Stomach (tissue), 9 donors: ENCODE measurements around the gene C14orf180. TPM values are rescaled to one million over a fixed set of nuclear protein-coding genes. Genes with fewer than 3 reads are reported as not detected.

ENCODE experiments used
- DNase-seq, 2 donors: peaks; one replicate each; pipeline versions ENCODE4 v3.0.0 to v3.0.0-alpha.2; 2013 to 2019
- H3K27ac ChIP-seq, 5 donors: fragments of 200-600 bp in 4 of 5; sonication (generic) in 4 of 5; one replicate each; pipeline ENCODE4 v1.5.1; 2013 to 2019; ENCODE audit warnings: mild to moderate bottlenecking in 1 of 5, moderate library complexity in 1 of 5
- H3K27me3 ChIP-seq, 3 donors: fragments of 200-600 bp; sonication (generic); one replicate each; pipeline ENCODE4 v1.5.1; 2017 to 2019; ENCODE audit warnings: mixed run types in 1 of 3
- H3K36me3 ChIP-seq, 4 donors: fragments of 200-600 bp; sonication (generic); 1 replicate in 3 of 4; 2 replicates in 1 of 4; pipeline ENCODE4 v1.5.1; 2016 to 2019
- H3K4me1 ChIP-seq, 4 donors: fragments of 200-600 bp; sonication (generic); one replicate each; pipeline ENCODE4 v1.5.1; 2016 to 2019
- H3K4me3 ChIP-seq, 4 donors: fragments of 200-600 bp; sonication (generic) in 3 of 4; one replicate each; pipeline ENCODE4 v1.5.1; 2016 to 2019; ENCODE audit warnings: mild to moderate bottlenecking in 1 of 4
- H3K9me3 ChIP-seq, 4 donors: fragments of 200-600 bp; sonication (generic); one replicate each; pipeline ENCODE4 v1.5.1; 2016 to 2019
- EP300 ChIP-seq: sonication (generic); formaldehyde crosslinking; IDR thresholded peaks from one replicate; pipeline ENCODE4 v1.6.1; 2017; ENCODE audit warnings: antibody characterized with exemption
- POLR2A ChIP-seq, 4 donors: fragments of 450-650 bp; IDR thresholded peaks; one replicate each; pipeline ENCODE4 v1.6.1; 2016; ENCODE audit warnings: antibody characterized with exemption in 4 of 4, control low read depth in 2 of 4, mild to moderate bottlenecking in 1 of 4, moderate library complexity in 1 of 4
- POLR2AphosphoS5 ChIP-seq, 3 donors: sonication (generic); formaldehyde crosslinking; IDR thresholded peaks; one replicate each; pipeline ENCODE4 v1.6.1; 2016; ENCODE audit warnings: antibody characterized with exemption in 3 of 3
- WGBS, 5 donors: extraction: QIAGEN DNeasy Blood & Tissue Kit in 3 of 5; methylation state at CpG; one replicate each; pipeline versions ENCODE4 v1.1.5 to v1.1.7; 2013 to 2018; 5-methylcytosine and 5-hydroxymethylcytosine counted together
- intact Hi-C: fragments of 100-400 bp; cut with DNase I; formaldehyde crosslinking; loops from one replicate; pipeline ENCODE4 v1.15.1; 2023; ENCODE audit warnings: low total_unique reads
- polyA plus RNA-seq, 3 donors: library from polyadenylated mRNA; stranded (reverse); fragments of 200-250 nt; gene quantifications; one replicate each; pipeline ENCODE4 v1.2.3, GENCODE V29; 2013
- total RNA-seq, 5 donors: library from RNA; depleted of rRNA; stranded (reverse); fragments of >200 nt; gene quantifications; one replicate each; pipeline versions ENCODE4 v1.1.0 to v1.2.3, GENCODE V29; 2014 to 2016
- TF ChIP-seq, protein P1 (sequence below), 7 experiments: fragments of 450-650 bp in 4 of 7; fragments of 200-600 bp in 3 of 7; sonication (generic) in 3 of 7; IDR thresholded peaks; one replicate each; pipeline ENCODE4 v1.5.1; 2016 to 2019; ENCODE audit warnings: antibody characterized with exemption in 7 of 7, control low read depth in 2 of 7, mild to moderate bottlenecking in 1 of 7
- donor health status: healthy with polysubstance abuse.
- donor health status: Bipolar disorder and iron deficiency.
- donor health status: healthy.

C14orf180 gene
- total and polyA plus RNA-seq, 8 donors: 0.31 to 3.8 (median 0.45) TPM; not detected in 1

DNA sequence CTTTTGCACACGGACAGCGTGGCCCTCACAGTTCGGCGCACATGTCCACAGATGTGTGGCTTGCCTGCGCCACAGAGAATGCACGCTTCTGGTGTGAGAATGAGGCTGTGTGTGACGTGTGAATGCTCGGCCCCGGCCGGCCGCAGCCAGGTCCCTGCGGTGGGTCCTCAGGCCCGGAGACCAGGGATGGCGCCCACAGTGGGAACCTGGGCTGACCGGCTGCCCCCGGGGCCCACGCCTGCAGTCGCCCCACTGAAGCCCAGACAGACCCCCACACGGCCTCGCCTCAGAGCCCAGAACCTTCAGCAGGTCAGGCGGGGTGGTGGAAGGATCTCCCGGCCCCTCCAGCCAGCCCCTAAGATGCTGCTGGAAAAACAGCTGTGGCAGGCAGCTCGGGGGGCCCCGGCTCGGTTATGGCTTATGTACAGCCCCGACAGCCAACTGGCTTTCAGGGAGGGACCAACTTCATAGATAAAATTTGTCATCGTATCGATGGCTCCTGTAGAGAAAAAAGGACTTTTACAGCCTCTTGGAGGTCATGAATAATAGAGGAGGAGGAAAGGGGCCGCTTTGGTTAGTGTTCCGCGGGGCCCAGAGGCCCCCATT is 4.5 kb upstream of the C14orf180 start:
- no peaks in the 10 kb centered on the region for H3K9me3 ChIP-seq
- 84 to 93% (median 87%) methylated on average over 17 to 31 of the region's 31 CpGs for WGBS, 5 donors
- DNase-seq: no peak
- peaks cover 28 to 40% (median 35%) of the 10 kb centered on the region in 4 donors for H3K4me1 ChIP-seq
- H3K27ac ChIP-seq: no peak overlapping the region
- H3K4me3 ChIP-seq: no peak overlapping the region
- intact Hi-C loops: no loop called here
- peaks cover 0 to 78% (median 3%) of the 10 kb centered on the region in 3 donors for H3K27me3 ChIP-seq
- H3K36me3 ChIP-seq: no peaks in the 10 kb centered on the region
- no peak for TF ChIP-seq POLR2A (IDR thresholded peaks at IDR 0.05)
- no peak for TF ChIP-seq EP300
- TF ChIP-seq POLR2AphosphoS5 (IDR thresholded peaks at IDR 0.05): no peak
- TF ChIP-seq, protein P1, sequence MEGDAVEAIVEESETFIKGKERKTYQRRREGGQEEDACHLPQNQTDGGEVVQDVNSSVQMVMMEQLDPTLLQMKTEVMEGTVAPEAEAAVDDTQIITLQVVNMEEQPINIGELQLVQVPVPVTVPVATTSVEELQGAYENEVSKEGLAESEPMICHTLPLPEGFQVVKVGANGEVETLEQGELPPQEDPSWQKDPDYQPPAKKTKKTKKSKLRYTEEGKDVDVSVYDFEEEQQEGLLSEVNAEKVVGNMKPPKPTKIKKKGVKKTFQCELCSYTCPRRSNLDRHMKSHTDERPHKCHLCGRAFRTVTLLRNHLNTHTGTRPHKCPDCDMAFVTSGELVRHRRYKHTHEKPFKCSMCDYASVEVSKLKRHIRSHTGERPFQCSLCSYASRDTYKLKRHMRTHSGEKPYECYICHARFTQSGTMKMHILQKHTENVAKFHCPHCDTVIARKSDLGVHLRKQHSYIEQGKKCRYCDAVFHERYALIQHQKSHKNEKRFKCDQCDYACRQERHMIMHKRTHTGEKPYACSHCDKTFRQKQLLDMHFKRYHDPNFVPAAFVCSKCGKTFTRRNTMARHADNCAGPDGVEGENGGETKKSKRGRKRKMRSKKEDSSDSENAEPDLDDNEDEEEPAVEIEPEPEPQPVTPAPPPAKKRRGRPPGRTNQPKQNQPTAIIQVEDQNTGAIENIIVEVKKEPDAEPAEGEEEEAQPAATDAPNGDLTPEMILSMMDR (IDR thresholded peaks at IDR 0.05): no peak

DNA sequence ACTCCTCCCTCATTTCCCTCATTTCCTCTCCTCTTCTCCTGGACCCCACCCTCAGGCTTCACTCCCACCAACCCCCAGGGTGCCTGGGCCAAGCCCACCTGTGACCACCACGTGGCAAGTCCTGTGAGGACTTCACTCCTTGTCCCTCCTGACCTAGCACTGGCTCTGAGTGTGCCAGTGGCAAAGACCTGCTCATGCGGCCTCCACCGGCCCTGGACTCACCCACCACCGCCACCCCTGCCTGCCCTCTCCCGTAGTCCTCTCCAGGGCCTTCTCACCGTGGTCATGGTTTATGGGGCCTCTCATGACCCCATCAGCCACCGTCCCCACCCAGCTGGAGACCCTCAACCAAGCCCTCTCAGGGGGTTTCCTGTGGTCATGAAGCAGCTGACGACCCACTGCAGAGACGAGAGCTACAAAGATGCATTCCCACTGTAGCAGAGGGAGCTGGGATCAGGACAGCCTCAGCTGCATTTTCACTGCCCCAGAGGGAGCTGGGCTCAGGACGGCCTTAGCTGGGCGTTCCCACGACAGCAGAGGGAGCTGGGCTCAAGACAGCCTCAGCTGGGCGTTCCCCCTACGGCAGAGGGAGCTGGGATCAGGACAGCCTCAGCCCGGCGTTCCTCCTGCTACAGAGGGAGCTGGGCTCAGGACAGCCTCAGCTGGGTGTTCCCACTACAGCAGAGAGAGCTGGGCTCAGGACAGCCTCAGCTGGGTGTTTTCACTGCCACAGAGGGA is 3.2 kb upstream of the C14orf180 start:
- peaks cover 0 to 68% (median 3%) of the 10 kb centered on the region in 3 donors for H3K27me3 ChIP-seq
- peak; percentile 41 to 54 for DNase-seq
- H3K9me3 ChIP-seq: no peaks in the 10 kb centered on the region
- no peak overlapping the region for H3K4me3 ChIP-seq
- H3K27ac ChIP-seq: no peak overlapping the region
- WGBS, 5 donors: 52 to 59% (median 55%) methylated on average over 12 to 16 of the region's 16 CpGs
- TF ChIP-seq POLR2AphosphoS5 (IDR thresholded peaks at IDR 0.05) (no peak), POLR2A (IDR thresholded peaks at IDR 0.05) (no peak), EP300 (no peak)
- TF ChIP-seq, protein P1 (IDR thresholded peaks at IDR 0.05): no peak
- no peaks in the 10 kb centered on the region for H3K36me3 ChIP-seq
- peaks cover 28 to 53% (median 49%) of the 10 kb centered on the region in 4 donors for H3K4me1 ChIP-seq
- intact Hi-C loops: no loop called here

DNA sequence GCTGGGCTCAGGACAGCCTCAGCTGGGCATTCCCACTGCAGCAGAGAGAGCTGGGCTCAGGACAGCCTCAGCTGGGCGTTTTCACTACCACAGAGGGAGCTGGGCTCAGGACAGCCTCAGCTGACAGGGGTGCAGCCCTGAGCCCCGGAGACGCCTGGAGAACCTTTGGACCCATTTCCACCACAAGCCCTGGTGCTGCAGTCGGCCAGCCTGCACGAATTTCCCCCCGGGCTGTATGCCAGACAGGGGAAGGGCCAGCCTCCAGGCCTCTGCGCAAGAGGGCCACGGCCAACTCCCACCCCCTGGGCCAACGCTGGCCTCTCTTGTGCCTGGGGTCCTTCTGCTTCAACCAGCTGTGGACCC is 2.6 kb upstream of the C14orf180 start:
- WGBS, 5 donors: 21 to 46% (median 26%) methylated on average over 3 to 9 of the region's 9 CpGs
- DNase-seq: peak; percentile 70 to 76
- peaks cover 31 to 59% (median 54%) of the 10 kb centered on the region in 4 donors for H3K4me1 ChIP-seq

DNA sequence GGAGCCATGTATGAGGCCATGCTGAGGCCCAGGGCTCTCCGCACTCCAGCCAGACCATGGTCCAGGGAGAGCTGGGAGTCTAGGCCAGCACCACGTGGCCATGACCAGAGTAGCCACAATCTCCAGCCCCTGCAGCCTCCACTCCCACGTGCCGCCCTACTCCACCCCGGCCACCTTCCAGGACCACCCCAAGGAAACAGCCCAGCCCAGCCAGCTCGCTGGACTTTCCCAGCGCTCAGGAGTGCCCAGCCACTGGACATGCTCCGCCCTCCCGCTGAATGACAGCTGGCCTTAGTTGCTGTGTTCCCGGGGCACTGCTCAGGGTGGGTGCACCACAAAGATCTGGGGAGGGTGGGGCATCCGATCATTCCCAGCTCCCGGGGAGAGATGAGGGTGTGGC is 2.1 kb upstream of the C14orf180 start:
- DNase-seq: peak; percentile 34 to 53
- Histone ChIP-seq H3K9me3 (no peaks in the 10 kb centered on the region), H3K27ac (peak overlapping the region in 1 of 5 donors; percentile 23), H3K4me1 (peaks cover 35 to 63% (median 59%) of the 10 kb centered on the region in 4 donors), H3K4me3 (no peak overlapping the region), H3K36me3 (no peaks in the 10 kb centered on the region), H3K27me3 (peaks cover 0 to 73% (median 5%) of the 10 kb centered on the region in 3 donors)
- 46 to 75% (median 49%) methylated on average over 6 to 12 of the region's 12 CpGs for WGBS, 5 donors
- intact Hi-C loops: no loop called here
- TF ChIP-seq POLR2AphosphoS5 (IDR thresholded peaks at IDR 0.05): no peak
- no peak for TF ChIP-seq EP300
- TF ChIP-seq, protein P1 (IDR thresholded peaks at IDR 0.05): no peak

More for the DNA sequence above, 2.6 kb upstream of the C14orf180 start:
- intact Hi-C loops: no loop called here
- peaks cover 0 to 72% (median 3%) of the 10 kb centered on the region in 3 donors for H3K27me3 ChIP-seq
- no peak for TF ChIP-seq POLR2A (IDR thresholded peaks at IDR 0.05)
- no peak for TF ChIP-seq EP300
- TF ChIP-seq, protein P1 (IDR thresholded peaks at IDR 0.05): no peak
- no peak for TF ChIP-seq POLR2AphosphoS5 (IDR thresholded peaks at IDR 0.05)
- H3K9me3 ChIP-seq: no peaks in the 10 kb centered on the region
- no peak overlapping the region for H3K4me3 ChIP-seq
- no peaks in the 10 kb centered on the region for H3K36me3 ChIP-seq
- H3K27ac ChIP-seq: peak overlapping the region in 1 of 5 donors; percentile 23
